MCF 10A (cell line): ENCODE results near the gene ST8SIA1. TPM values are rescaled to one million over a fixed set of nuclear protein-coding genes. Genes with fewer than 3 reads are reported as not detected.

Source experiments
- BruUV-seq: library from RNA; stranded (reverse); fragments of 400-500 nt; replicated peaks from 2 replicates; lab custom pipeline; 2021; lab: Mats Ljungman, UMichigan
- CTCF ChIA-PET: fragments of 300-600 bp; sonication (Branson Sonifier 250); formaldehyde crosslinking; extraction: SDS; loops from one replicate; lab custom pipeline; 2021; ENCODE audit warnings: antibody characterized with exemption, inconsistent platforms; lab: Yijun Ruan, JAX
- POLR2A ChIA-PET: fragments of 300-600, 350-650 bp; sonication (Branson Sonifier 250); formaldehyde crosslinking; extraction: SDS; loops from one replicate; lab custom pipeline; 2020; ENCODE audit warnings: antibody characterized with exemption, inconsistent platforms; lab: Yijun Ruan, JAX
- DNase-seq: peaks from one replicate; pipeline ENCODE4 v3.0.0-alpha.2; 2018; ENCODE audit not compliant: unreplicated experiment
- H3K27ac Mint-ChIP-seq: one replicate; pipeline ENCODE4 v1.8.0; 2022; ENCODE audit warnings: mild to moderate bottlenecking, low read depth, mixed read lengths; ENCODE audit not compliant: unreplicated experiment
- H3K27me3 Mint-ChIP-seq: one replicate; pipeline ENCODE4 v1.8.0; 2022; ENCODE audit warnings: mixed read lengths; ENCODE audit not compliant: insufficient read depth, unreplicated experiment
- H3K36me3 Mint-ChIP-seq: one replicate; pipeline ENCODE4 v1.8.0; 2022; ENCODE audit warnings: mild to moderate bottlenecking, moderate library complexity, mixed read lengths; ENCODE audit not compliant: insufficient read depth, unreplicated experiment
- H3K4me1 Mint-ChIP-seq: one replicate; pipeline ENCODE4 v1.8.0; 2022; ENCODE audit warnings: mixed read lengths; ENCODE audit not compliant: insufficient read depth, unreplicated experiment
- H3K4me3 Mint-ChIP-seq: one replicate; pipeline ENCODE4 v1.8.0; 2022; ENCODE audit warnings: mild to moderate bottlenecking, moderate library complexity, mixed read lengths; ENCODE audit not compliant: unreplicated experiment
- H3K9me3 Mint-ChIP-seq: one replicate; pipeline ENCODE4 v1.8.0; 2022; ENCODE audit warnings: mixed read lengths; ENCODE audit not compliant: unreplicated experiment
- intact Hi-C: fragments of 100-400 bp; cut with micrococcal nuclease; formaldehyde crosslinking; loops from 2 replicates; pipeline ENCODE4 v1.14.1; 2022
- total RNA-seq: library from RNA; stranded (reverse); gene quantifications from 2 replicates; pipeline ENCODE4 v1.2.3, GENCODE V29; 2022
- TF ChIP-seq, protein P1 (sequence below): fragments of 200-600 bp; IDR thresholded peaks from one replicate; pipeline ENCODE4 v1.8.0; 2022; ENCODE audit warnings: antibody characterized with exemption, mild to moderate bottlenecking; ENCODE audit not compliant: unreplicated experiment

The ST8SIA1 gene
- total RNA-seq, 1 experiment from 2014 or later: 3.8 TPM

GRCh38 chr12:22353615-22354325 lies 19.3 kb upstream of the ST8SIA1 start:
- TF ChIP-seq, protein P1, sequence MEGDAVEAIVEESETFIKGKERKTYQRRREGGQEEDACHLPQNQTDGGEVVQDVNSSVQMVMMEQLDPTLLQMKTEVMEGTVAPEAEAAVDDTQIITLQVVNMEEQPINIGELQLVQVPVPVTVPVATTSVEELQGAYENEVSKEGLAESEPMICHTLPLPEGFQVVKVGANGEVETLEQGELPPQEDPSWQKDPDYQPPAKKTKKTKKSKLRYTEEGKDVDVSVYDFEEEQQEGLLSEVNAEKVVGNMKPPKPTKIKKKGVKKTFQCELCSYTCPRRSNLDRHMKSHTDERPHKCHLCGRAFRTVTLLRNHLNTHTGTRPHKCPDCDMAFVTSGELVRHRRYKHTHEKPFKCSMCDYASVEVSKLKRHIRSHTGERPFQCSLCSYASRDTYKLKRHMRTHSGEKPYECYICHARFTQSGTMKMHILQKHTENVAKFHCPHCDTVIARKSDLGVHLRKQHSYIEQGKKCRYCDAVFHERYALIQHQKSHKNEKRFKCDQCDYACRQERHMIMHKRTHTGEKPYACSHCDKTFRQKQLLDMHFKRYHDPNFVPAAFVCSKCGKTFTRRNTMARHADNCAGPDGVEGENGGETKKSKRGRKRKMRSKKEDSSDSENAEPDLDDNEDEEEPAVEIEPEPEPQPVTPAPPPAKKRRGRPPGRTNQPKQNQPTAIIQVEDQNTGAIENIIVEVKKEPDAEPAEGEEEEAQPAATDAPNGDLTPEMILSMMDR: no peak
- Mint-ChIP-seq H3K27me3 (no peaks in the 10 kb centered on the region), H3K9me3 (no peaks in the 10 kb centered on the region), H3K36me3 (no peaks in the 10 kb centered on the region), H3K4me3 (no peak overlapping the region), H3K27ac (no peak overlapping the region), H3K4me1 (no peaks in the 10 kb centered on the region)
- BruUV-seq: no TSS peak
- CTCF ChIA-PET: interaction anchor here (1.1 kb wide), 1 partner anchor 15 kb away, joined by 3 read pairs; no protein-coding TSS in a partner anchor
- POLR2A ChIA-PET: interaction anchor here (0.7 kb wide), 1 partner anchor 14 kb away, joined by 5 read pairs; no protein-coding TSS in a partner anchor
- intact Hi-C loops: no loop called here
- DNase-seq: no peak

GRCh38 chr12:22350886-22351285 lies 16.4 kb upstream of the ST8SIA1 start:
- Mint-ChIP-seq H3K27ac (no peak overlapping the region), H3K4me1 (no peaks in the 10 kb centered on the region), H3K9me3 (no peaks in the 10 kb centered on the region), H3K36me3 (no peaks in the 10 kb centered on the region), H3K4me3 (no peak overlapping the region), H3K27me3 (no peaks in the 10 kb centered on the region)
- intact Hi-C loops: no loop called here
- TF ChIP-seq, protein P1: no peak
- no peak for DNase-seq
- ChIA-PET POLR2A (no interaction called here), CTCF (interaction anchor here (0.8 kb wide), 1 partner anchor 289 kb away, joined by 7 read pairs; no protein-coding TSS in a partner anchor)
- no TSS peak for BruUV-seq

DNA sequence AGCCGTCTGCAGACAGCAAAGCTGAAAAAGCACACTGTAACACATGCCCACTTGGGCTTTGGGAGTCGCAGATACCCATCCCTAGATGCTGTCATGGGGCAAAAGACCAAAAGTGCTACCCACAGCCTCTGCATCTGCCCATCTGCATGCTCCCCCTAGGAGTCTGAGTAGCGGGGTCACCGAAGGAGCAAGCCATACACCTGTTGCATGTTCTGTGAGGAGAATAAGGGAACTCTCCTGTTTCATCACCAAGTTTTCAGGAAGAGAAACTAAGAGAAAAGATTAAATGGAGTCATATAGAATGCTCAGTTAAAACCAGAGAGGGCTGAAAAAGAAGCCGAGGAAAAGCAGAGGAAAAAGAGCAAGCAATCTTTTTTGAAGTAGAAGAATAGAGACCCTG lies 13.7 kb upstream of the ST8SIA1 start:
- CTCF ChIA-PET: interaction anchor here (1.0 kb wide), 1 partner anchor 13 kb away, joined by 3 read pairs; no protein-coding TSS in a partner anchor
- Mint-ChIP-seq H3K27ac (no peak overlapping the region), H3K36me3 (no peaks in the 10 kb centered on the region), H3K4me1 (no peaks in the 10 kb centered on the region), H3K4me3 (no peak overlapping the region), H3K27me3 (no peaks in the 10 kb centered on the region), H3K9me3 (no peaks in the 10 kb centered on the region)
- no peak for DNase-seq
- BruUV-seq: no TSS peak
- TF ChIP-seq, protein P1: no peak
- intact Hi-C loops: no loop called here
- POLR2A ChIA-PET: no interaction called here

DNA sequence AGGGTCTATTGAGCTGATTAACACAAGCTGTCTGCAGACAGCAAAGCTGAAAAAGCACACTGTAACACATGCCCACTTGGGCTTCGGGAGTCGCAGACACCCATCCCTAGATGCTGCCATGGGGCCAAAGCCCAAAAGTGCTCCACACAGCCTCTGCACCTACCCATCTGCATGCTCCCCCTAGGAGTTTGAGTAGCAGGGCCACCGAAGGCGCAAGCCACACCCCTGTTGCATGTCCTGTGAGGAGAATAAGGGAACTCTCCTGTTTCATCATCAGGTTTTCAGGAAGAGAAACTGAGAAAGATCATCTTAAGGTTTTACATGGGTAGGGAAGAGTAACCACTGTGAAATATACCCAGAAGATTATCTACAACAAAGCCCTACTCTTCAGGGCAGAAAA lies 5.6 kb upstream of the ST8SIA1 start:
- Mint-ChIP-seq H3K9me3 (peaks cover 15% of the 10 kb centered on the region), H3K36me3 (no peaks in the 10 kb centered on the region), H3K4me3 (no peak overlapping the region), H3K27me3 (no peaks in the 10 kb centered on the region), H3K27ac (no peak overlapping the region), H3K4me1 (no peaks in the 10 kb centered on the region)
- BruUV-seq: no TSS peak
- ChIA-PET CTCF (interaction anchor here (0.9 to 2.9 kb wide), 4 partner anchors 103 to 257 kb away, joined by 3 to 13 read pairs (median 10); no protein-coding TSS in a partner anchor), POLR2A (no interaction called here)
- TF ChIP-seq, protein P1: no peak
- intact Hi-C loops: no loop called here
- no peak for DNase-seq
